Muscle of leg (tissue), 11 donors: ENCODE measurements around the gene FUCA2. TPM values are rescaled to one million over a fixed set of nuclear protein-coding genes. Genes with fewer than 3 reads are reported as not detected.
"Not testable (repeated sequence)": the region's sequence is repeated elsewhere in the genome, so short reads cannot be mapped to it uniquely, and the experiment has no call there.

Source experiments
- DNase-seq: peaks from one replicate; pipeline ENCODE4 v3.0.0; 2013
- H3K27ac ChIP-seq: one replicate; pipeline ENCODE4 v1.5.1; 2013; ENCODE audit warnings: mild to moderate bottlenecking, low read length, control low read depth
- H3K27me3 ChIP-seq: one replicate; pipeline ENCODE4 v1.6.1; 2013; ENCODE audit warnings: low read length; ENCODE audit not compliant: control insufficient read depth, insufficient read depth
- H3K36me3 ChIP-seq: one replicate; pipeline ENCODE4 v1.6.1; 2013; ENCODE audit warnings: low read length; ENCODE audit not compliant: control insufficient read depth, insufficient read depth
- H3K4me1 ChIP-seq: one replicate; pipeline ENCODE4 v1.6.1; 2013; ENCODE audit warnings: low read length; ENCODE audit not compliant: control insufficient read depth, insufficient read depth
- H3K4me3 ChIP-seq: one replicate; pipeline ENCODE4 v1.5.1; 2013; ENCODE audit warnings: low read length, control low read depth
- H3K9me3 ChIP-seq: replicated peaks from 2 replicates; pipeline ENCODE4 v1.6.1; 2013; ENCODE audit warnings: low read depth, low read length; ENCODE audit not compliant: control insufficient read depth
- WGBS: methylation state at CpG from one replicate; pipeline ENCODE4 v1.1.5; 2013; ENCODE audit warnings: missing lambda C conversion rate; ENCODE audit not compliant: insufficient coverage; 5-methylcytosine and 5-hydroxymethylcytosine counted together
- polyA plus RNA-seq, 8 donors: library from polyadenylated mRNA; unstranded; fragments of 120-200 nt; gene quantifications; one replicate each; pipeline versions ENCODE4 v1.2.1 to v1.2.3, GENCODE V29; 2013; ENCODE audit warnings: inconsistent platforms in 1 of 8, low replicate concordance in 1 of 8; ENCODE audit not compliant: insufficient read length in 8 of 8, insufficient read depth in 1 of 8
- total RNA-seq: library from RNA; stranded (reverse); fragments of 120-200 nt; gene quantifications from one replicate; pipeline ENCODE4 v1.2.4, GENCODE V29; 2013

Gene FUCA2
- total and polyA plus RNA-seq, 9 donors: 22.2 to 34.9 (median 25.7) TPM

- Histone ChIP-seq H3K27ac (no peak overlapping the region), H3K36me3 (peaks cover 12% of the 10 kb centered on the region), H3K4me3 (no peak overlapping the region), H3K4me1 (no peaks in the 10 kb centered on the region), H3K27me3 (no peaks in the 10 kb centered on the region), H3K9me3 (no peaks in the 10 kb centered on the region)
- no peak for DNase-seq
- WGBS: 100% methylated on average over 1 of the region's 1 CpG
These were observed 35.0 kb downstream of the FUCA2 start for GRCh38 chr6:143476545-143476944.

- WGBS: no CpG with 5 or more reads among the region's 1 CpG
- Histone ChIP-seq H3K4me1 (no peaks in the 10 kb centered on the region), H3K27ac (no peak overlapping the region), H3K27me3 (no peaks in the 10 kb centered on the region), H3K36me3 (peaks cover 9% of the 10 kb centered on the region), H3K9me3 (no peaks in the 10 kb centered on the region), H3K4me3 (no peak overlapping the region)
- DNase-seq: no peak
These were observed 39.7 kb downstream of the FUCA2 start for GRCh38 chr6:143471822-143472221.

- H3K27me3 ChIP-seq, H3K27ac ChIP-seq, H3K4me3 ChIP-seq, H3K9me3 ChIP-seq, H3K4me1 ChIP-seq, H3K36me3 ChIP-seq, DNase-seq: not testable (repeated sequence)
- WGBS: no CpG with 5 or more reads among the region's 2 CpGs
These were observed 42.7 kb downstream of the FUCA2 start for GRCh38 chr6:143468823-143469222.

- no peaks in the 10 kb centered on the region for H3K27me3 ChIP-seq
- no peaks in the 10 kb centered on the region for H3K36me3 ChIP-seq
- H3K4me1 ChIP-seq: no peaks in the 10 kb centered on the region
- no peak overlapping the region for H3K4me3 ChIP-seq
- no peak overlapping the region for H3K27ac ChIP-seq
- DNase-seq: no peak
- no peaks in the 10 kb centered on the region for H3K9me3 ChIP-seq
These were observed 43.5 kb downstream of the FUCA2 start for GRCh38 chr6:143468026-143468425.

- peaks cover 5% of the 10 kb centered on the region for H3K36me3 ChIP-seq
- no peaks in the 10 kb centered on the region for H3K4me1 ChIP-seq
- no peak overlapping the region for H3K27ac ChIP-seq
- DNase-seq: no peak
- no peaks in the 10 kb centered on the region for H3K9me3 ChIP-seq
- no peak overlapping the region for H3K4me3 ChIP-seq
- H3K27me3 ChIP-seq: no peaks in the 10 kb centered on the region
- 67% methylated on average over 1 of the region's 2 CpGs for WGBS
These were observed 46.0 kb downstream of the FUCA2 start for GRCh38 chr6:143465546-143465945.

- no CpG with 5 or more reads among the region's 2 CpGs for WGBS
- H3K9me3 ChIP-seq: no peaks in the 10 kb centered on the region
- no peaks in the 10 kb centered on the region for H3K4me1 ChIP-seq
- H3K27me3 ChIP-seq: no peaks in the 10 kb centered on the region
- no peak for DNase-seq
- H3K4me3 ChIP-seq: no peak overlapping the region
- no peak overlapping the region for H3K27ac ChIP-seq
- peaks cover 13% of the 10 kb centered on the region for H3K36me3 ChIP-seq
These were observed 53.8 kb downstream of the FUCA2 start for GRCh38 chr6:143457563-143458359.

- no peak for DNase-seq
- H3K4me3 ChIP-seq: peak overlapping the region; percentile 72
These were observed 60.0 kb downstream of the FUCA2 start for GRCh38 chr6:143451531-143451930.

GRCh38 chr6:143450453-143451371, 60.8 kb downstream of the FUCA2 start, which contains the start of the genes ADAT2 and PEX3:
TSS of gene ADAT2 (minus strand) at chr6:143450695. CDS start at chr6:143450658, 37 bp downstream.
TSS of gene PEX3 (plus strand) at chr6:143450805. CDS start at chr6:143451043, 238 bp downstream.
- peaks cover 4% of the 10 kb centered on the region for H3K36me3 ChIP-seq

More at GRCh38 chr6:143451531-143451930, 60.0 kb downstream of the FUCA2 start:
- no peaks in the 10 kb centered on the region for H3K27me3 ChIP-seq
- H3K36me3 ChIP-seq: peaks cover 4% of the 10 kb centered on the region
- no peaks in the 10 kb centered on the region for H3K9me3 ChIP-seq
- no CpG with 5 or more reads among the region's 4 CpGs for WGBS
- H3K4me1 ChIP-seq: peaks cover 2% of the 10 kb centered on the region
- no peak overlapping the region for H3K27ac ChIP-seq

GRCh38 chr6:143449714-143450452, 61.6 kb downstream of the FUCA2 start:
- Histone ChIP-seq H3K4me3 (peak overlapping the region; percentile 72), H3K27me3 (no peaks in the 10 kb centered on the region), H3K9me3 (no peaks in the 10 kb centered on the region), H3K4me1 (peaks cover 2% of the 10 kb centered on the region), H3K27ac (peak overlapping the region; percentile 81), H3K36me3 (peaks cover 4% of the 10 kb centered on the region)
- DNase-seq: peak; percentile 72
- no CpG with 5 or more reads among the region's 19 CpGs for WGBS

More at GRCh38 chr6:143450453-143451371, 60.8 kb downstream of the FUCA2 start, which contains the start of the genes ADAT2 and PEX3:
- WGBS: 0% methylated on average over 51 of the region's 56 CpGs
- Histone ChIP-seq H3K27ac (peak within 1 kb of the TSS; percentile 81), H3K27me3 (no peaks in the 10 kb centered on the region), H3K4me3 (peak within 1 kb of the TSS; percentile 72), H3K9me3 (no peaks in the 10 kb centered on the region), H3K4me1 (peaks cover 2% of the 10 kb centered on the region)
- DNase-seq: peak; percentile 97
